DLD1 (cell line): ENCODE results near the gene EFNA2.

Source experiments
- in situ Hi-C: cut with HindIII; loops from 2 replicates; pipeline ENCODE4 v1.10.0; 2017; ENCODE audit warnings: low sequenced_read_pairs

Gene EFNA2

GRCh38 chr19:1248786-1249297 lies 36.8 kb upstream of the EFNA2 start:
- in situ Hi-C loops, result no loop called here

GRCh38 chr19:1249298-1249989 lies 36.2 kb upstream of the EFNA2 start:
- in situ Hi-C loops, result no loop called here

DNA sequence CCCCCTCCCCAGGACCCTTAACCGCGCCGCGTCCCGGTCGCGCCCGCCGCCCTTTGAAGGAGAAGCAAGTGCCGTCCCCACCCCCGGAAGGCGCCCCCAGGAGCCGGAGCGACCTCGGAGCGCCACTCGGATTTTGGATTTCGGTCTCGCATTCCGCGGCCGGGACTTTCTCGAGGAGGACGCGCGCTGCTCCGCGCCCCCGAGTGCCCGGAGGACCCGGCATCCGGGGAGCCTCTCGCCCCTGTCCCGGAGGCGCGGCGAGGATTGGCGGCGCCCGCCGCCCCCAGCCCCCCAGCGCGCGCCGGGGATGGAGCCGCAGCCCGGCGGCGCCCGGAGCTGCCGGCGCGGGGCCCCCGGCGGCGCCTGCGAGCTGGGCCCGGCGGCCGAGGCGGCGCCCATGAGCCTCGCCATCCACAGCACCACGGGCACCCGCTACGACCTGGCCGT lies 35.7 kb upstream of the EFNA2 start:
- in situ Hi-C loops, result no loop called here

GRCh38 chr19:1250437-1251260 lies 35.0 kb upstream of the EFNA2 start:
- in situ Hi-C loops, result no loop called here

- in situ Hi-C loops, result no loop called here
These were observed 34.1 kb upstream of the EFNA2 start for GRCh38 chr19:1251330-1252220.

DNA sequence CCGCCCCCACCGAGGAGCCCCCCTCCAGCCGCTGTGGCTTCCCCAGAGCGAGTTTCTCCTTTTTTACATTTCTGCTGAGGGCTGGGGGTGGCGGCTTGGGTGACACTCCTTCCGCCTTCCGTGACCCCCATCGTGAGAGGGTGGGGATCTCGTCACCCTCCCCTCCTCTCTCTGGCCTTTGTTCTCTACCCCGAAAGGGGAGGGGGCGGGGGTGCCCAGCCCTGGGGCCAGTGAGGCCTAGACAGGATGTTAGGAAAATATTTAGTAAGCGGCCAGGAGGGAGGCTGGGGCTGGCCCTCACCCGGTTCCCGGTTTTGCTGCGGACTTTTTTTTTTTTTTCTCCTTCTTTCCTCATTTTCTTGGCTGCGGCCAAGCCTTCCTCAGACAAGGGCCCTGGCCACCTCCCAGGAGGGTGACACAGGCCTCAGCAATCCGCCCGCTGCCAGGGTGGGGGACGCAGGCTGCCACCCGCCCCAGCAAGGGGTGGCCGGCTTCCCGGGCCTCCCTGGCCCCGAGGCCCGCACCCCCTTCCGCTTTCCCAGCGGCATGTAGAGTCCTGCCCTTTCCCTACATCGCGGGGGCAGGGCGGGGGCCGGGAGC lies 33.4 kb upstream of the EFNA2 start:
- in situ Hi-C loops, result no loop called here

GRCh38 chr19:1252821-1253513 lies 32.7 kb upstream of the EFNA2 start:
- in situ Hi-C loops, result no loop called here

GRCh38 chr19:1253514-1254080 lies 32.1 kb upstream of the EFNA2 start:
- in situ Hi-C loops, result no loop called here

- in situ Hi-C loops, result no loop called here
These were observed 31.6 kb upstream of the EFNA2 start for GRCh38 chr19:1254081-1254527.

- in situ Hi-C loops, result no loop called here
These were observed 31.0 kb upstream of the EFNA2 start for GRCh38 chr19:1254530-1255185.

DNA sequence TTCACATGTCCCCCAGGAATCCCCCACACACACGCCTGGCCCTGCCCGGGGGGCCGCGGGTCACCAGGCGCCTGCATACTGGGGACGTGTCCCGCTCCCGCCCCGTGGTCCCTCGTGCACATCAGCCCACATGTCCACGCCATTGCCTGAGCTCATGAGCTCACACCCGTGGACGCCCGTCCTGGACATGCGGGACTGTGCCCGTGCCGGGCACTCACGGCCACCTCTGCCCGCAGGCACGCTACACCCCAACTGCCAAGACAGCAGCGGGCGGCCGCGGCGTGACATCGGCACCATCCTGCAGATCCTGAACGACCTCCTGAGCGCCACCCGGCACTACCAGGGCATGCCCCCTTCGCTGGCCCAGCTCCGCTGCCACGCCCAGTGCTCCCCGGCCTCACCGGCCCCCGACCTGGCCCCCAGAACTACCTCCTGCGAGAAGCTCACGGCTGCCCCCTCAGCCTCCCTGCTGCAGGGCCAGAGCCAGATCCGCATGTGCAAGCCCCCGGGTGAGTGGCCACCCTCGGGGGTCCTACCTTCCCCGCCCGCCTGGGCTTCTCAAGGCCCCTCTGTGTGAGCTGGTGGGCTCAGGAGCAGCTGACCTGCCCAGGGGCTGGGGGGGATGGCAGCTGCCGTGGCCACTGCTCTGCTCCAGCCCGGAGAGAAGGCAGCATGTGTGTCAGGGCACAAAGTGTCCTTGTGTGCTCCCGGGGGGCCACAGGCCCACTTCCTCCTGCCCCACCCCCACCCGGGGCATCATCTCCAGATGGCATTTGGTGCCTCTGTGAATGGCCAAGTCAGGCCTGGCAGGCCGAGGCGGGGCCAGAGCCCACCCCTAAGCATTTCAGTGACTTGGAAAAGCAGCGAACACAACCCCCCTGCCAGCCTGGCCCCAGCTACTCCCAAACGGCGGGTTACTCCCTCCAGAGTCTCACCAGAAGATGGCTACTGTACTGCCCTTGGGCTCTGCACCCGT lies 30.2 kb upstream of the EFNA2 start:
- in situ Hi-C loops, result no loop called here

DNA sequence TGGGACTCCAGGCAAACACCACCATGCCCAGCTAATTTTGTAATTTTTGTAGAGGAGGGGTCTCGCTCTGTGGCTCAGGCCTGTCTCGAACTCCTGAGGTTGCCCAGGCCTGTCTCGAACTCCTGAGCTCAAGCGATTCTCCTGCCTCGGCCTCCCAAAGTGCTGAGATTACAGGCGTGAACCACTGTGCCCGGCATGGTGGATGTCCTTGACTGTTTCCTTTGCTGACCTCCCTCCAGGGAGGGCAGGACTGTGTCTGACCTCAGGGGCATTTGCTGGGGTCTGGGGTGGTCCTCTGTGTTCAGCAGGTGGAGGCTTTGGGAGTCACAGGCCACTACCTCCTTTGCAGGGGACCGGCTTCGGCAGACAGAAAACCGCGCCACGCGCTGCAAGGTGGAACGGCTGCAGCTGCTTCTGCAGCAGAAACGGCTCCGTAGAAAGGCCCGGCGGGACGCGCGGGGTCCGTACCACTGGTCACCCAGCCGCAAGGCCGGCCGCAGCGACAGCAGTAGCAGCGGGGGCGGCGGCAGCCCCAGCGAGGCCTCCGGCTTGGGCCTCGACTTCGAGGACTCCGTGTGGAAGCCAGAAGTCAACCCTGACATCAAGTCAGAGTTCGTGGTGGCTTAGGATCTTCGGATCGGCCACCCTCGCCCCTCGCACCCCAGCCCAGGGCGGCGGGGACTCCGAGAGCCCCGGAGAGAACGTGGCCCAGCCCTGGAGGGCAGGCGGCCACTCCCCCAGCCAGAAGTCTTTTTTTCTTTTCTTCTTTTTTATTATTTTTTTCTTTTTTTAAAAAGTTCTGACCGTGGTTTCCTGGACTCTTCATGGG lies 28.8 kb upstream of the EFNA2 start:
- in situ Hi-C loops, result no loop called here

DNA sequence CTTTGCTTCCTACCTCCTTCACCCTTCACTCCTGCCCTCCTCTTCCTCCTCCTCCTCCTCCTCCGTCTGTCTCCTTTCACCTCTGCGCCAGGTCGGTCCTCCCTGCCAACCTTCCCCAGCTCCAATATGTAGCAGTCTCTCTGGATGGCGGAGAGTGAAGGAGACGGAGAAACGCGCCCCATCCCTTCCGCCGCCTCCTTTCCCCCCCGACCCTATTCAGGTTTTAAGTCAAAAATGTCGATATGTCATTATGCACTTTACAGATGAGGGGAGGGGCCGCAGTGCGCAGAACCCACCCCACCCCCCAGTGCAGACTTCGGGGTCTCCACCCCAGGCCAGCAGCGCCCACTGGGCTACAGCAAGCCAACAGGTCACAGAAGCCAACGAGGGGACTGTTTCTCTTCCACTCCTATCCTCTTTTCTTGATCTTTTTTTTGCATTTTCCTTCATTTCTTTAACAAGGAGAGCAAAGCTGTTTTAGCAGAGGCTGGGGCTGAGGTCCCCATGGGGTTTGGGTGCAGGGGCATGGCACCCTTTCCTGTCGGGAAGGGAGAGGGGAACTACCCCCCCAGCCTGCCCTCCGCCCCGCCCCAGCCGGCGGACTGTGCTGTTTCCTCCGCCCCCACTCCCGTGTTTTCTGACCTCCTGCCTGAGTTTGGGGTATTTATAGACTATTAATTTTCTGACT lies 28.1 kb upstream of the EFNA2 start:
- in situ Hi-C loops, result no loop called here

DNA sequence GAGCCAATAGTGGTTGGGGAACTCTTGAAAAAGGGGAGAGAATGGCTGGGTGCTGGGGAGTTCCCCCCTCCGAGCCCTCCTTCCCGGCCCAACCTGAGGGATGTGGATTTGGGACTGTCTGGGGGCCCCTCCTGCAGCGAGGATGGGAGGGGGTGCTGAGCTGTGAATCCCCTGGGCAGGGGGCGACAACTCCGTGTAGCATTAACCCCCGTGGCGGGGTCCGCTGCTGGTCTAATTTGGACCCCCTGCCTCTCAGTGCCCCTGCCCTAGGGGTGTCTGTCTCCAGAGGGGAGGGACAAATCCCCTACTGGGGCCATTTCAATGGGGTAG lies 27.5 kb upstream of the EFNA2 start:
- in situ Hi-C loops, result no loop called here

GRCh38 chr19:1258707-1259205 lies 26.9 kb upstream of the EFNA2 start:
- in situ Hi-C loops, result no loop called here

DNA sequence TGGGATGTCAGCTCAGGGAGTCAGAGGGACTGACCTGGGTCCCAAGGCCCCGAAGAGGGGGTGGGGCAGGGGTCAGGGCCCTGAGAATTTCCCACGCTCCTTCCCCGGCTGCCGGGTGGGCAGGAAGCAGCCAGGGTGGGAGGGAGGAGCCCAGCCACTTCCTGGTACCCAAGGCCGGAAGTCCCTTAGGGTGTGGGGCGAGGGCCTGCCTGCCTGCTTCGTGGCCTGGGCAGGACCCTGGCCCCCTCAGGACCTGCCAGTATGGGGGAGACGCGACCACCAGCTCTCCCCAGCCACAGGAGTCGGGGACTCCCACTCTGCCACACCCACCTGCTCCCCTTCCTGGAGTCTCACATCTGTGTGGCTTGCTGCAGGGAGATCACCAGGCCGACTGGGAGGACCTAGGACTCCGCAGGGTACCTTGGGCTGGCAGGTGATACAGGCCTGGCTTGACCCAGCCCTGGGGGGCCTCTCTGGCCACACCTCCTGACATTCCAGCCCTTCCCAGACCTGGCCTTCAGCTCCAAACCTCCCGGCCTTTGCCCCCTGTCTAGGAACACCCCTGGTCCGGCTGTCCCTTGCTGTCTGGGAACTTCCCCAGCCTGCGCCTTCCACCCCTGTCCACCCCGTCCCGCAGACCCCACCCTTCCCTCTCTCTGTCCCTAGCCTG lies 26.3 kb upstream of the EFNA2 start:
- in situ Hi-C loops, result no loop called here
